ENCODE results near the gene MMP23B.
"Not testable (repeated sequence)": the region's sequence is repeated elsewhere in the genome, so short reads cannot be mapped to it uniquely, and the experiment has no call there.

MMP23B gene

GRCh38 chr1:1631782-1632420 lies at the start of gene MMP23B:
TSS of gene MMP23B (plus strand) at chr1:1632173. CDS start at chr1:1632219, 46 bp downstream.
- no peak for DNase-seq

GRCh38 chr1:1582585-1583346 lies 49.2 kb upstream of the MMP23B start:
- DNase-seq: no peak

- DNase-seq: no peak
Measured at GRCh38 chr1:1583347-1584010, 48.5 kb upstream of the MMP23B start.

- DNase-seq: no peak
Measured at GRCh38 chr1:1591452-1591851, 40.5 kb upstream of the MMP23B start.

GRCh38 chr1:1593834-1594601 lies 38.0 kb upstream of the MMP23B start:
- no peak for DNase-seq

GRCh38 chr1:1594602-1595260 lies 37.2 kb upstream of the MMP23B start:
- DNase-seq: no peak

- DNase-seq: not testable (repeated sequence)
Measured at GRCh38 chr1:1595341-1595740, 36.6 kb upstream of the MMP23B start.

- no peak for DNase-seq
Measured at GRCh38 chr1:1596493-1597274, 35.3 kb upstream of the MMP23B start.

- DNase-seq: no peak
Measured at GRCh38 chr1:1597275-1597930, 34.6 kb upstream of the MMP23B start.

- DNase-seq: no peak
Measured at GRCh38 chr1:1598051-1598719, 33.8 kb upstream of the MMP23B start.

- DNase-seq: no peak
Measured at GRCh38 chr1:1598720-1599029, 33.3 kb upstream of the MMP23B start.

GRCh38 chr1:1599030-1599934 lies 32.7 kb upstream of the MMP23B start:
- DNase-seq: no peak

- DNase-seq: no peak
Measured at GRCh38 chr1:1599935-1600860, 31.8 kb upstream of the MMP23B start, which contains the start of gene FNDC10. TSS of gene FNDC10 (minus strand) at chr1:1600135. CDS start at chr1:1600015, 120 bp downstream.

GRCh38 chr1:1600861-1601563 lies 31.0 kb upstream of the MMP23B start:
- DNase-seq: no peak

- no peak for DNase-seq
Measured at GRCh38 chr1:1601564-1602303, 30.2 kb upstream of the MMP23B start.

GRCh38 chr1:1602304-1602967 lies 29.5 kb upstream of the MMP23B start:
- DNase-seq: no peak
